Stimulated activated naive B cell treated with anti-CD40 and anti-IgM and Interleukin-4, amounts not matched to agents 10 μg/mL and 1 μg/mL and 100 μg/mL, for 72 hours (primary cell): ENCODE measurements around the gene LRFN2.
A peak's percentile ranks its signal among the peaks of the same experiment; 100 is the strongest.

Experiments used
- ATAC-seq, 2 donors: fragments of 150-1000 bp; cut with Tn5 transposase; replicated peaks; 2 replicates each; pipeline ENCODE4 v1.10.0; 2021; ENCODE audit warnings: moderate library complexity in 1 of 2
- DNase-seq: peaks from one replicate; pipeline ENCODE4 v3.0.0; 2021
- H3K27ac Mint-ChIP-seq: one replicate; pipeline ENCODE4 v1.8.0; 2022; ENCODE audit warnings: mild to moderate bottlenecking, mixed read lengths
- H3K27me3 Mint-ChIP-seq, 2 donors: one replicate each; pipeline ENCODE4 v1.8.0; 2022; ENCODE audit warnings: mixed read lengths in 2 of 2
- H3K36me3 Mint-ChIP-seq, 2 donors: one replicate each; pipeline ENCODE4 v1.8.0; 2022; ENCODE audit warnings: mixed read lengths in 2 of 2, mild to moderate bottlenecking in 1 of 2
- H3K4me1 Mint-ChIP-seq, 2 donors: one replicate each; pipeline ENCODE4 v1.8.0; 2022; ENCODE audit warnings: mixed read lengths in 2 of 2, mild to moderate bottlenecking in 1 of 2
- H3K4me3 Mint-ChIP-seq, 2 donors: one replicate each; pipeline ENCODE4 v1.8.0; 2022; ENCODE audit warnings: mild to moderate bottlenecking in 2 of 2, mixed read lengths in 2 of 2, moderate library complexity in 1 of 2
- H3K9me3 Mint-ChIP-seq, 2 donors: one replicate each; pipeline ENCODE4 v1.8.0; 2022; ENCODE audit warnings: mixed read lengths in 2 of 2, mild to moderate bottlenecking in 1 of 2

The LRFN2 gene

GRCh38 chr6:40369042-40369441, 218.1 kb downstream of the LRFN2 start:
- H3K36me3 Mint-ChIP-seq: no peaks in the 10 kb centered on the region
- H3K9me3 Mint-ChIP-seq: peaks cover 4 to 6% of the 10 kb centered on the region in 2 donors
- H3K27me3 Mint-ChIP-seq: peaks cover 5 to 7% of the 10 kb centered on the region in 2 donors
- DNase-seq (no peak), ATAC-seq (no peak)
- no peak overlapping the region for H3K4me3 Mint-ChIP-seq
- no peak overlapping the region for H3K27ac Mint-ChIP-seq
- H3K4me1 Mint-ChIP-seq: no peaks in the 10 kb centered on the region

GRCh38 chr6:40362859-40363258, 224.3 kb downstream of the LRFN2 start:
- peaks cover 13% of the 10 kb centered on the region in 2 donors for H3K27me3 Mint-ChIP-seq
- ATAC-seq (no peak), DNase-seq (no peak)
- no peak overlapping the region for H3K4me3 Mint-ChIP-seq
- no peaks in the 10 kb centered on the region for H3K36me3 Mint-ChIP-seq
- no peak overlapping the region for H3K27ac Mint-ChIP-seq
- H3K9me3 Mint-ChIP-seq: peaks cover 4% of the 10 kb centered on the region in 2 donors
- H3K4me1 Mint-ChIP-seq: no peaks in the 10 kb centered on the region

DNA sequence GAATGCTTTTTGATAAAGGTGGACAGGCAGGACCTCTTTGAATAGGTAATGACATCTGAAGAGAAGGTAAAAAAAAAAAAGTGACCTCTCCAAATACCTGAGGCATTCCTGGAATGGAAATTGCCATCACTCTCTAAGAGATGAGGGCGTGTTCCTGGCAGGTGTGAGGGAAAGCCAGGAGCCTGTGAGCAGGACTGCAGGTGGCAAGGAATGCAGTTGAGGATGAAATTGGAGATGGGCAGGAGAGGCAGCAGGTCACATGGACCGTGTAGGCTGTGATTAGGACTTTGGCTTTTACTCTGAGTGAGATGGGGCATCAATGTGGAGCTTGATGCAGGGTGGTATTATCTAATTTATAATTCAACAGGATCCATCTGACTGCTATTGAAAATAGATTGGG, 227.4 kb downstream of the LRFN2 start:
- H3K27ac Mint-ChIP-seq: no peak overlapping the region
- H3K4me3 Mint-ChIP-seq: no peak overlapping the region
- H3K4me1 Mint-ChIP-seq: no peaks in the 10 kb centered on the region
- H3K36me3 Mint-ChIP-seq: no peaks in the 10 kb centered on the region
- peaks cover 0 to under 1% of the 10 kb centered on the region in 2 donors for H3K9me3 Mint-ChIP-seq
- DNase-seq (no peak), ATAC-seq (no peak)
- H3K27me3 Mint-ChIP-seq: peaks cover 8 to 10% of the 10 kb centered on the region in 2 donors

DNA sequence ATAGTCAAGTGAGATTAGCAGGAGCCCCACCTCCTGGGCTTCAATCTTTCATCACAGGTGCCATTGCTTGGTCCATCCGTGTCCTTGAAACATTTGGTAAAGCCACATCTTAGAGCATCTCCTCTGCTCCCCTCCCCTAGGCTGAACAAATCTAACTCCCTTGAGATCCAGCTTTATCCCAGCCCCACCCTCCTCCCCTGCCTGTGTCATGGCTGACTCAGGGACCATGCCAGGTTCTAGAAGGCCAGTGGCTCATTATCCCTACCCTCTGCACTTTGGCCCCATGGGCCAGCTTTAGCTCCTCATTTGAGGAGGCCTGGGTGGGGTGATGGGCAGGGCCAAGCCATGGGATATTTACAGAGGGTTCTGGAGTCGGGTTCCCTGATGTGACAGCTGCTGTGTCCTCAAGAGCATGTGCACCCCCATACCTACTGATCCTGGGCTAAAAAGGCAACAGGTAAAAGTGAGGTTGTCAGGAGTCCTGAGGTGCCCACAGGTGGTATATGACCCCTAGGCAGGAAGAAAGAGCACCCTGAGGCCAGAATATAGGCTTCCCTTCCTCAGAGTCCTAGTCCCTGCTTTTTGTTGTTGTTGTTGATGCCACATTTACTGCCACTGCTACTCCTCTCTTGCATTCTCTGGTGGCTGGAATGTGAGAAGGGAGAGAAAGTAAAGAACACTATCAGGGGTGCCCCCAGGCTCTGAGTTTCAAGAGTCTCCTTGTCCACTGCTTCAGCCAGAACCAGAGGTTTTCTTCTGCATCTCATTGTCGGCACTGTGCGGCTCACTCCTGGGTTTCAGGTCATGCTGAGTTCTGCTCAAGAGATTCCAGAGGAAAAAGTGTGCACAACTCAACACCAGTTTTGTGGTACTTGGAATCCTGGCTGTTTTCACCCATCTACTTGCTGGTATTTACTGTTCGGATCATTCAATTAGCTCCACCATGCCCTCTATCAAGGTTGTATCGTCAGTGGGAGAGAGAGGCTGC, 228.4 kb downstream of the LRFN2 start:
- Mint-ChIP-seq H3K4me3 (no peak overlapping the region), H3K27ac (no peak overlapping the region), H3K36me3 (no peaks in the 10 kb centered on the region), H3K27me3 (peaks cover 6 to 9% of the 10 kb centered on the region in 2 donors), H3K4me1 (no peaks in the 10 kb centered on the region), H3K9me3 (no peaks in the 10 kb centered on the region)
- ATAC-seq (no peak), DNase-seq (no peak)

DNA sequence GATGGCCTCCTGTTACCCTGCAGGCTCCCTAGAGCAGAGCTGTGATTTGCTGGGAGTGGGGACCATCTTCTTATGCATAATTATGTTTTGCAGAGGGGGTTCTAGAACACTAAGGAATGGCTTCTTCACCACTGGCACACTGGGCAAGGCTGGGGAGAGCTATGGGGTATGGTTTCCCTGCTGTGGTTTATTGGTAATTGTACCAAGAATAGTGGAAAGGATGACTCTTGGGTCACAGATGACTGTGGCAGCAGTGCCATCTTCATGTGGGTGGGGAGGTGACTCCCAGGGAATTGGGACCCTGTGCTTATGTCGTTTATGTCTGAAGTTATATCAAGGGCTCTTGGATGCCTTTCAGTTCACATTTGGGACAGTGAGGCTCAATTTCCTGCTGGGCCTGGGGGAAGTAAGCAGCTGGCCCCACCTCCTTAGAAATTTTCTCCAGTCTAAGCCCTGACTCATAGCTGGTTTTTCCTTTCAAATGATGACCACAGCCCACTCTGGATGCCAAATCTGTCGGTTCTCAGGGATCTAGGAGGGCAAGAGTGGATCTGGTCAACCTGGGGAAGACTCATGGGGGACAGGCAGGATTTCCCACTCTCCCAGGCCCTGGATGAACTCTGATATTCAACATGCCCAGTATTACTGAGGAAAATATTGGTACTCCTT, 230.8 kb downstream of the LRFN2 start:
- no peaks in the 10 kb centered on the region for H3K9me3 Mint-ChIP-seq
- no peak for DNase-seq
- H3K36me3 Mint-ChIP-seq: no peaks in the 10 kb centered on the region
- peaks cover 0 to 5% of the 10 kb centered on the region in 2 donors for H3K27me3 Mint-ChIP-seq
- no peaks in the 10 kb centered on the region for H3K4me1 Mint-ChIP-seq
- H3K4me3 Mint-ChIP-seq: no peak overlapping the region
- H3K27ac Mint-ChIP-seq: no peak overlapping the region
- peak; percentile 33 to 55 for ATAC-seq

GRCh38 chr6:40355532-40355931, 231.6 kb downstream of the LRFN2 start:
- H3K4me3 Mint-ChIP-seq: no peak overlapping the region
- no peaks in the 10 kb centered on the region for H3K9me3 Mint-ChIP-seq
- no peaks in the 10 kb centered on the region for H3K36me3 Mint-ChIP-seq
- H3K27ac Mint-ChIP-seq: no peak overlapping the region
- peaks cover 0 to 5% of the 10 kb centered on the region in 2 donors for H3K27me3 Mint-ChIP-seq
- no peaks in the 10 kb centered on the region for H3K4me1 Mint-ChIP-seq
- DNase-seq: no peak
- no peak for ATAC-seq

- peaks cover 0 to 2% of the 10 kb centered on the region in 2 donors for H3K27me3 Mint-ChIP-seq
These were observed 232.1 kb downstream of the LRFN2 start for GRCh38 chr6:40355066-40355465.

GRCh38 chr6:40353967-40354452, 233.2 kb downstream of the LRFN2 start:
- H3K27me3 Mint-ChIP-seq: no peaks in the 10 kb centered on the region
- ATAC-seq: no peak
- no peak overlapping the region for H3K4me3 Mint-ChIP-seq
- H3K27ac Mint-ChIP-seq: no peak overlapping the region
- H3K9me3 Mint-ChIP-seq: no peaks in the 10 kb centered on the region
- no peaks in the 10 kb centered on the region for H3K36me3 Mint-ChIP-seq
- H3K4me1 Mint-ChIP-seq: no peaks in the 10 kb centered on the region
- DNase-seq: no peak

More at GRCh38 chr6:40355066-40355465, 232.1 kb downstream of the LRFN2 start:
- ATAC-seq (no peak), DNase-seq (no peak)
- Mint-ChIP-seq H3K4me1 (no peaks in the 10 kb centered on the region), H3K9me3 (no peaks in the 10 kb centered on the region), H3K36me3 (no peaks in the 10 kb centered on the region), H3K27ac (no peak overlapping the region), H3K4me3 (no peak overlapping the region)

DNA sequence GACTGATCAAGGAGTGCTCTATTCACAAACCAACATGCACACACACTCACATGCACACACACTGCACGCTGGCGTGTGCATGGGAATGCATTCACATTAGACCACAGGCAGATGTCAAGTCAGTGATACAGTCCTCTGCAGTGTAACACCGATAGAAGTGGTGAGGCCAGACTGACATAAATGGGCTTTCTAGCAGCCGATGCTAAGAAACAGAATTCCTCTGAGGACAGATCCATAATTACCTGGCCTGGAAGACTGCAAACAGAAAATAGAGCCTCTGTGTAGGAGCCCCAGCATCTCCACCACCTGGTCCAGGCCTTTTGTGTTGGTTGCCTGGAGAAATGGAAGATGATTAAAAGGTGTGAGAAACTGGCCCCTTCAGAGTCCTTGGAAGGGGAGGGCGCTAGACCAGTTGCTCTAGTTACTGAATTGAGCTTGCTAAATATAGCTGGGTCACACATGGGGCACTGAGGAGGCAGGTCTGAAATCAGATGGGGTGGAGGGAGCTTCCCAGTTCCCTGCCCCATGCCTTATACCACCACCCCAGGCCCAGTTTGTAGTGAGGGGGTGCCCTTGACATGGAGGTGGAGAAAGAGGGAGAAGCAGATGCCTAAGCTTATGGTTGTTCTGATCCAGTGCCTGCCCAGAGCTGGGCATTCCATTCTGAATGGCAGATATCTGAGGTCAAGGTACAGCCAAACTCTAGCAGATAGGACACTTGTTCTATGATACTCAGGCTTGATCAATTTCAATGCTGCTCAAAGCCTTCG, 233.8 kb downstream of the LRFN2 start:
- Mint-ChIP-seq H3K27ac (no peak overlapping the region), H3K4me1 (no peaks in the 10 kb centered on the region), H3K4me3 (no peak overlapping the region), H3K27me3 (no peaks in the 10 kb centered on the region), H3K36me3 (no peaks in the 10 kb centered on the region), H3K9me3 (no peaks in the 10 kb centered on the region)
- ATAC-seq (no peak), DNase-seq (no peak)

GRCh38 chr6:40352527-40353170, 234.5 kb downstream of the LRFN2 start:
- Mint-ChIP-seq H3K9me3 (no peaks in the 10 kb centered on the region), H3K36me3 (no peaks in the 10 kb centered on the region), H3K27me3 (no peaks in the 10 kb centered on the region), H3K27ac (no peak overlapping the region), H3K4me1 (no peaks in the 10 kb centered on the region), H3K4me3 (no peak overlapping the region)
- DNase-seq: no peak
- no peak for ATAC-seq

GRCh38 chr6:40352006-40352405, 235.2 kb downstream of the LRFN2 start:
- DNase-seq: no peak
- H3K27me3 Mint-ChIP-seq: no peaks in the 10 kb centered on the region
- H3K4me3 Mint-ChIP-seq: no peak overlapping the region
- no peak for ATAC-seq
- no peaks in the 10 kb centered on the region for H3K9me3 Mint-ChIP-seq
- no peaks in the 10 kb centered on the region for H3K4me1 Mint-ChIP-seq
- H3K36me3 Mint-ChIP-seq: no peaks in the 10 kb centered on the region
- H3K27ac Mint-ChIP-seq: no peak overlapping the region

GRCh38 chr6:40350747-40351217, 236.4 kb downstream of the LRFN2 start:
- H3K4me3 Mint-ChIP-seq: no peak overlapping the region
- H3K36me3 Mint-ChIP-seq: no peaks in the 10 kb centered on the region
- ATAC-seq (no peak), DNase-seq (no peak)
- no peaks in the 10 kb centered on the region for H3K9me3 Mint-ChIP-seq
- no peaks in the 10 kb centered on the region for H3K27me3 Mint-ChIP-seq
- no peak overlapping the region for H3K27ac Mint-ChIP-seq
- no peaks in the 10 kb centered on the region for H3K4me1 Mint-ChIP-seq

GRCh38 chr6:40349901-40350746, 237.0 kb downstream of the LRFN2 start:
- no peaks in the 10 kb centered on the region for H3K36me3 Mint-ChIP-seq
- no peak overlapping the region for H3K4me3 Mint-ChIP-seq
- ATAC-seq (no peak), DNase-seq (no peak)
- no peak overlapping the region for H3K27ac Mint-ChIP-seq
- no peaks in the 10 kb centered on the region for H3K4me1 Mint-ChIP-seq
- H3K27me3 Mint-ChIP-seq: no peaks in the 10 kb centered on the region
- no peaks in the 10 kb centered on the region for H3K9me3 Mint-ChIP-seq
